K562 (cell line): ENCODE data around the gene NT5C1A. TPM values are rescaled to one million over a fixed set of nuclear protein-coding genes. Genes with fewer than 3 reads are reported as not detected.

Experiments
- ATAC-seq: fragments of 200-7000 bp; cut with Tn5 transposase; 3 replicates; pipeline ENCODE4 v1.9.1; 2020; ENCODE audit warnings: moderate library complexity
- BruUV-seq: library from RNA; stranded (reverse); fragments of 400-500 nt; replicated peaks from 2 replicates; lab custom pipeline; 2021; lab: Mats Ljungman, UMichigan
- CTCF ChIA-PET: fragments of 300-600 bp; formaldehyde crosslinking; extraction: SDS; loops from one replicate; lab custom pipeline; 2021; ENCODE audit warnings: low intra/inter-chr PET ratio; lab: Yijun Ruan, JAX
- POLR2A ChIA-PET: fragments of 300-600, 350-650 bp; sonication (Branson Sonifier 250); formaldehyde crosslinking; extraction: SDS; loops from one replicate; lab custom pipeline; 2021; ENCODE audit warnings: antibody characterized with exemption, inconsistent platforms; lab: Yijun Ruan, JAX
- DNase-seq, 4 experiments: peaks; one replicate each; pipeline versions ENCODE4 v3.0.0 to v3.0.0-alpha.2; 2011 to 2018; ENCODE audit warnings: low spot score in 3 of 4, mixed read lengths in 3 of 4; ENCODE audit errors: extremely low read depth in 1 of 4
- FAIRE-seq: peaks from 2 replicates; lab custom pipeline; 2011; peaks lifted over from hg19 to GRCh38; lab: Jason Lieb, UNC
- H2AFZ ChIP-seq: 2 replicates; pipeline ENCODE4 v1.6.0; 2011; ENCODE audit warnings: low read depth, low read length, control low read depth, inconsistent platforms
- H3K27ac ChIP-seq: fragments of 200-600 bp; 3 replicates; pipeline ENCODE4 v1.8.0; 2011; ENCODE audit warnings: low read depth, mild to moderate bottlenecking, control low read depth, inconsistent platforms, low read length, moderate library complexity, mixed read lengths; ENCODE audit errors: extremely low read depth
- H3K27me3 ChIP-seq, 2 experiments: fragments of 300-600 bp in 1 of 2; 2 replicates in 1 of 2; 3 replicates in 1 of 2; pipeline versions ENCODE4 v1.6.0 to v1.8.0; 2011; ENCODE audit warnings: inconsistent platforms in 2 of 2, low read length in 2 of 2, mild to moderate bottlenecking in 1 of 2, mixed read lengths in 1 of 2, moderate library complexity in 1 of 2; ENCODE audit not compliant: control insufficient read depth in 2 of 2, insufficient read depth in 2 of 2
- H3K36me3 ChIP-seq: fragments of 300-600 bp; 3 replicates; pipeline ENCODE4 v1.8.0; 2011; ENCODE audit warnings: mild to moderate bottlenecking, low read length, inconsistent platforms; ENCODE audit not compliant: control insufficient read depth, insufficient read depth
- H3K4me1 ChIP-seq, 2 experiments: fragments of 200-600 bp in 1 of 2; replicated peaks in 1 of 2; 2 replicates in 1 of 2; 3 replicates in 1 of 2; pipeline versions ENCODE4 v1.5.1 to v1.8.0; 2011; ENCODE audit warnings: inconsistent platforms in 2 of 2, low read length in 2 of 2, mild to moderate bottlenecking in 1 of 2, mixed read lengths in 1 of 2, moderate library complexity in 1 of 2; ENCODE audit not compliant: control insufficient read depth in 2 of 2, insufficient read depth in 2 of 2
- H3K4me2 ChIP-seq: 2 replicates; pipeline ENCODE4 v1.6.1; 2011; ENCODE audit warnings: low read length, control low read depth, inconsistent platforms, mixed read lengths; ENCODE audit not compliant: insufficient read depth
- H3K4me3 ChIP-seq: fragments of 200-600 bp; sonication (generic), shearing (Covaris generic); 2 replicates; pipeline ENCODE4 v1.5.1; 2016; ENCODE audit warnings: control low read depth, inconsistent platforms
- H3K79me2 ChIP-seq: fragments of 200-600 bp; 3 replicates; pipeline ENCODE4 v1.8.0; 2011; ENCODE audit warnings: low read length, inconsistent platforms; ENCODE audit not compliant: control insufficient read depth, insufficient read depth
- H3K9ac ChIP-seq, 2 experiments: 2 replicates each; pipeline versions ENCODE4 v1.6.0 to v1.6.1; 2011; ENCODE audit warnings: low read depth in 2 of 2, low read length in 2 of 2, control low read depth in 1 of 2, inconsistent platforms in 1 of 2, mild to moderate bottlenecking in 1 of 2, mixed read lengths in 1 of 2; ENCODE audit not compliant: insufficient read depth in 1 of 2
- H3K9me1 ChIP-seq: one replicate; pipeline ENCODE4 v1.6.0; 2011; ENCODE audit warnings: inconsistent platforms, mild to moderate bottlenecking, low read length, moderate library complexity; ENCODE audit not compliant: control insufficient read depth, insufficient read depth
- H3K9me3 ChIP-seq: replicated peaks from 2 replicates; pipeline ENCODE4 v1.5.1; 2011; ENCODE audit warnings: low read depth, low read length, inconsistent platforms; ENCODE audit not compliant: control insufficient read depth, insufficient read depth
- H4K20me1 ChIP-seq: replicated peaks from 2 replicates; pipeline ENCODE4 v1.6.1; 2011; ENCODE audit warnings: low read length, inconsistent platforms, mixed read lengths; ENCODE audit not compliant: control insufficient read depth, insufficient read depth
- HMGN3 ChIP-seq: IDR thresholded peaks from 2 replicates; pipeline ENCODE4 v1.6.1; 2011; ENCODE audit warnings: borderline replicate concordance, low read depth, mild to moderate bottlenecking, mixed read lengths, low read length; ENCODE audit not compliant: insufficient read length; ENCODE audit errors: extremely low read depth
- HNRNPL ChIP-seq: fragments of 200-400 bp; formaldehyde crosslinking; IDR thresholded peaks from 2 replicates; pipeline ENCODE4 v1.6.1; 2017; ENCODE audit warnings: low read depth, mild to moderate bottlenecking, low read length
- KDM4B ChIP-seq, 2 experiments: fragments of 450-650 bp in 1 of 2; sonication (generic) in 1 of 2; IDR thresholded peaks; 2 replicates each; pipeline ENCODE4 v1.6.1; 2016 to 2017; ENCODE audit warnings: borderline replicate concordance in 2 of 2, antibody characterized with exemption in 1 of 2, low read depth in 1 of 2, mild to moderate bottlenecking in 1 of 2
- MCM2 ChIP-seq: fragments of 450-650 bp; IDR thresholded peaks from 2 replicates; pipeline ENCODE4 v1.6.1; 2017; ENCODE audit warnings: low read depth, mild to moderate bottlenecking
- MCM3 ChIP-seq: fragments of 450-650 bp; IDR thresholded peaks from 2 replicates; pipeline ENCODE4 v1.6.1; 2016
- NFIC ChIP-seq: fragments of 450-650 bp; IDR thresholded peaks from 2 replicates; pipeline ENCODE4 v1.6.1; 2017; ENCODE audit warnings: mild to moderate bottlenecking, inconsistent platforms
- PHB ChIP-seq: fragments of 250-450 bp; sonication (Bioruptor Pico); IDR thresholded peaks from 2 replicates; pipeline ENCODE4 v1.5.0; 2021
- PHF20 ChIP-seq: fragments of 450-650 bp; IDR thresholded peaks from 2 replicates; pipeline ENCODE4 v1.6.1; 2018; ENCODE audit not compliant: partially characterized antibody
- SFPQ ChIP-seq: fragments of 200-400 bp; formaldehyde crosslinking; IDR thresholded peaks from 2 replicates; pipeline ENCODE4 v1.6.1; 2017; ENCODE audit warnings: mild to moderate bottlenecking, low read depth, low read length, moderate library complexity
- TAL1 ChIP-seq: fragments of 450-650 bp; IDR thresholded peaks from 2 replicates; pipeline ENCODE4 v1.6.1; 2016; ENCODE audit warnings: mild to moderate bottlenecking
- XRCC4 ChIP-seq: IDR thresholded peaks from one replicate; pipeline ENCODE4 v1.6.1; 2011; ENCODE audit not compliant: insufficient read depth, insufficient read length; ENCODE audit errors: extremely low read depth
- ZFP91 ChIP-seq: sonication (generic); formaldehyde crosslinking; IDR thresholded peaks from 2 replicates; pipeline ENCODE4 v1.8.0; 2022; ENCODE audit warnings: mild to moderate bottlenecking, missing genetic modification reagents
- ZNF431 ChIP-seq: sonication (generic); formaldehyde crosslinking; IDR thresholded peaks from 2 replicates; pipeline ENCODE4 v1.8.0; 2022; ENCODE audit warnings: mild to moderate bottlenecking, missing genetic modification reagents
- WGBS: fragments of 100-300 bp; shearing (Covaris generic); methylation state at CpG from one replicate; pipeline ENCODE4 v1.1.6; 2016; ENCODE audit warnings: low coverage, mixed read lengths; ENCODE audit not compliant: insufficient coverage; ENCODE audit errors: missing lambda C conversion rate; 5-methylcytosine and 5-hydroxymethylcytosine counted together
- in situ Hi-C: fragments of 300-500 bp; cut with MboI; formaldehyde crosslinking; loops from 4 replicates; pipeline ENCODE4 v1.15.0; 2018; ENCODE audit warnings: inconsistent platforms, mixed read lengths
- intact Hi-C: fragments of 100-400 bp; cut with micrococcal nuclease; formaldehyde crosslinking; loops from 2 replicates; pipeline ENCODE4 v1.14.2; 2022
- polyA plus RNA-seq, 8 experiments: library from polyadenylated mRNA; depleted of rRNA in 4 of 8; stranded (reverse) in 5 of 8; unstranded in 3 of 8; fragments of >200 nt; fragmentation: Nextera tagmentation in 2 of 8; fragmentation: Illumina TruSeq in 1 of 8; extraction: Ambion mirVana in 2 of 8; extraction: Trizol in 1 of 8; gene quantifications; 2 replicates each; pipeline versions ENCODE4 v1.2.1 to v1.2.3, GENCODE V29; 2011 to 2014; ENCODE audit warnings: inconsistent platforms in 1 of 8, missing spikeins in 1 of 8
- total RNA-seq, 7 experiments: library from RNA; depleted of rRNA in 6 of 7; stranded (reverse); fragments of >200 nt in 6 of 7; fragmentation: Illumina TruSeq in 2 of 7; extraction: Trizol in 2 of 7; gene quantifications; 2 replicates each; pipeline versions ENCODE4 v1.2.1 to v1.2.3, GENCODE V29; 2011 to 2021; ENCODE audit warnings: low replicate concordance in 1 of 7

The NT5C1A gene
- total and polyA plus RNA-seq, 9 of the 15 experiments (the other 6 are each of a cell fraction or from before 2014, with no cell fraction given): not detected

DNA sequence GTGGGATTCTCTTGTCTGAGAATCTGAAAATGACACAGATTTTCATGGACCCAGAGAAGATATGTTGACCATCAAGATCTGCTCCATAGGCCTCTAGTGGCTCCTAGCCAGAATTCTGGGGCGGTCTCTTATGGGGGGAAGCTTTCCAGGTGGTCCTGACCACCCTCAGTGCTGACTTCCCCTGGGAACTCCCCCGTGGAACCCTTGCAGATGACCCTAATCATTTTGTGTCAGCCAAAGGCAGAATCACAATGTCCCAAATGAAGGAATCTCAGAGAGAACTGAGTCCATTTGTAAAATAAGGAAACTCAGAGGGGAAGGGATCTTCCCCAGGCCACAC, 36.1 kb downstream of the NT5C1A start:
- Histone ChIP-seq H3K4me3 (no peak overlapping the region), H3K36me3 (no peaks in the 10 kb centered on the region), H3K27me3 (peaks cover 41 to 61% of the 10 kb centered on the region in 2 experiments), H3K79me2 (no peaks in the 10 kb centered on the region), H2AFZ (no peak overlapping the region), H3K4me2 (no peak overlapping the region), H3K4me1 (peaks cover 12 to 21% of the 10 kb centered on the region in 2 experiments), H3K9me3 (no peaks in the 10 kb centered on the region), H3K9me1 (peaks cover 3% of the 10 kb centered on the region), H4K20me1 (peaks cover 18% of the 10 kb centered on the region; the same call in 1 of the 2 replicates), H3K9ac (no peak overlapping the region), H3K27ac (no peak overlapping the region)
- POLR2A ChIA-PET: interaction anchor here (0.6 to 1.4 kb wide), 4 partner anchors 11 to 950 kb away, joined by 3 to 9 read pairs (median 4); partner anchors contain the start of gene PABPC4
- FAIRE-seq (no peak), ATAC-seq (no peak), DNase-seq (no peak)
- intact Hi-C loops (no loop called here), in situ Hi-C loops (no loop called here)
- WGBS: 0% methylated on average over 2 of the region's 2 CpGs
- BruUV-seq: no TSS peak
- CTCF ChIA-PET: no interaction called here
- TF ChIP-seq MCM3 (no peak), TAL1 (no peak), KDM4B (IDR thresholded peaks at IDR 0.05; ENCODE audit: borderline replicate concordance in 2 of 2, low read depth in 1 of 2) (no peak), PHB (CRISPR knock-in tag) (no peak), NFIC (no peak), PHF20 (no peak), SFPQ (no peak), MCM2 (no peak), HMGN3 (no peak), XRCC4 (no peak), ZFP91 (CRISPR knock-in tag) (no peak), ZNF431 (CRISPR knock-in tag) (no peak), HNRNPL (no peak)
